Neural crest cell (in vitro differentiated cells): ENCODE measurements around the gene TTLL11. TPM values are rescaled to one million over a fixed set of nuclear protein-coding genes. Genes with fewer than 3 reads are reported as not detected.

Source experiments
- DNase-seq: peaks from one replicate; pipeline ENCODE4 v3.0.0; 2021; ENCODE audit warnings: low read depth, mixed read lengths, low spot score
- H3K27ac Mint-ChIP-seq: one replicate; pipeline ENCODE4 v1.8.0; 2021; ENCODE audit warnings: mild to moderate bottlenecking, mixed read lengths; ENCODE audit not compliant: unreplicated experiment
- H3K27me3 Mint-ChIP-seq: 2 replicates; pipeline ENCODE4 v1.8.0; 2021; ENCODE audit warnings: low read depth, mild to moderate bottlenecking, mixed read lengths
- H3K36me3 Mint-ChIP-seq: 2 replicates; pipeline ENCODE4 v1.8.0; 2021; ENCODE audit warnings: low read depth, mild to moderate bottlenecking, mixed read lengths
- H3K4me1 Mint-ChIP-seq: 2 replicates; pipeline ENCODE4 v1.8.0; 2021; ENCODE audit warnings: mixed read lengths
- H3K4me3 Mint-ChIP-seq: one replicate; pipeline ENCODE4 v1.8.0; 2021; ENCODE audit warnings: mild to moderate bottlenecking, mixed read lengths
- H3K9me3 Mint-ChIP-seq: 2 replicates; pipeline ENCODE4 v1.8.0; 2021; ENCODE audit warnings: mixed read lengths
- CTCF ChIP-seq: fragments of 200-600 bp; sonication (generic); conservative IDR thresholded peaks from 2 replicates; pipeline ENCODE4 v1.5.0; 2021; ENCODE audit warnings: antibody characterized with exemption, mild to moderate bottlenecking
- total RNA-seq: library from RNA; stranded (reverse); gene quantifications from 2 replicates; pipeline ENCODE4 v1.2.1, GENCODE V29; 2021

The TTLL11 gene
- total RNA-seq, 1 donor from 2014 or later = 9.1 TPM

DNA sequence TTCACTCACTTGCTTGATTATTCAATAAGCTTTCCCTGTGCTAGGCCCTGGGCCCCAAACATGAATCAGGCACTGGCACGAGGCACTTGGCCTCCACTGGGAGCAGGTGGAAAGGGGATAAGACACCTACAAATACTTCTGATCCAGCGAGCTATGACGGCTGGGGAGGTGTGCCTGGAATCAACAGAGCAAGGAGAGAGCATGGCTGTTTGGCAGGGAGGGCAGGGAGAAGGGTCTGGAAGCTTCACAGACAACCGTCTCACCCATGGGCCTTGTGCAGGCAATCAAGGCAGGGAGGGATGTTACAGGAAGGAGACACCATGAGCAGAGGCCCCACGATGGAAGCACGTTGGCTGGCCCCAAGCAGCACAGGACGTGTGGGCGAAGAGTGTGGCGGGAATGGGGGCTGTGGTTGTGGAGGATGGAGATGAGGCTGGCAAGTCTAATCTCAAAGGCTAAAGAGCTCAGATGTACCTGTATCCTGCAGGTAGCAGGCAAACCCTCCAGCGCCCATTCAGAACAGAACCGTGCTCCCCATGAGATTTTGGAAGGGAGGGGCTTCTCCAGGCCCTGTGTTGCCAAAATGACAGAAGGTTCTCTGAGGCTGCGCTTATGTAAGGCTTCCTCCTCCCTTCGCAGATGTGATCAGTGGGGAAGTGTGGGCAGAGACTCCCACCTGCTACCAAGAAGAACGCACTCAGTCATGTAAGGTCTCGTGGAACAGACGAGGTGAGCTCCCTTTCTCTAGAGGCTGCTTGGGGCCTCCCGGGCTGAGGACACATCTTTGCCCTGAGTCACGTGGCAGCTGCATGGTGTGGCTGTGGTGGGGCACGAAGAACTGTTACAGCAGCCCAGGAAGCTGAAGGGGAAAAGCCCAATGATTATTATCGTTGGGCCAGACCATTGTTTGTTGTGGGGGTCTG is 252.0 kb downstream of the TTLL11 start:
- Mint-ChIP-seq H3K9me3 (peaks cover 11% of the 10 kb centered on the region), H3K36me3 (peaks cover 12% of the 10 kb centered on the region), H3K27me3 (no peaks in the 10 kb centered on the region), H3K4me1 (no peaks in the 10 kb centered on the region), H3K27ac (no peak overlapping the region), H3K4me3 (no peak overlapping the region)
- TF ChIP-seq CTCF = no peak
- no peak for DNase-seq

DNA sequence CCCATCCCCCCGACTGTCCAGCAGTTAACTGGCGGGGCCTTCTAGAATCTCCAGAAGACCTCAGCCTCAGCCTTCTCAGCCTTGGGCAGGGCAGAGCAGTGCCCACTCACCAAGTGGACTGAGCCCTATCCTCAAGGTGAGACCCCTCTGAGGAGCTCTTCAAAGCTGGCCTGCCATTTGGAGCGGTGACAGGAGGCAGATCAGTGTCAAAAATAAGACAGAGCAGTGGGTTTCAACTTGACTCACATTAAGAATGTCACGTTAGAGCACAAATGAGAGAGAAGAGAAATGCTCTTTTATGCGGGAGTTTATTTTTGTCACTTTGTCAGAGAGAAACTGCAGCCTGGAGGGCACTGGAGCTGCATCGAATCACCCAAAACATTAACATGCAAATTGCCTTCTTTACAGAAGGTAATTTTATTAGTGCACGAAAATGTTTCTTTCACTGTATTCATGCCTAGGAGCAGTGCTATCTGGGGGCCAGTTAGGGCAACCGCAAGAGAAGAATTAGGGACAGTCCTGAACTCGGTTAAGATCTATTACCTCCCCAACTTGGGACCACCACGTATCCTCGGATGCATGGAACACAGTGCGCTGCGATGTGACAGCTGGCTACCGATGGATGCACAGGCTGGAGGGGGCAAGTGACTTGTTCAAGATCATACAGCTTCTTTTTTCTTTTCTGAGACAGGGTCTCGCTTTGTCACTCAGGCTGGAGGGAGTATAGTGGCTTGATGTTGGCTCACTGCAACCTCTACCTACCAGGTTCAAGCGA is 253.2 kb downstream of the TTLL11 start:
- TF ChIP-seq CTCF = no peak
- no peak overlapping the region for H3K4me3 Mint-ChIP-seq
- DNase-seq = no peak
- H3K36me3 Mint-ChIP-seq = peaks cover 9% of the 10 kb centered on the region
- peaks cover 7% of the 10 kb centered on the region for H3K9me3 Mint-ChIP-seq
- H3K27ac Mint-ChIP-seq = no peak overlapping the region
- no peaks in the 10 kb centered on the region for H3K4me1 Mint-ChIP-seq
- no peaks in the 10 kb centered on the region for H3K27me3 Mint-ChIP-seq

- no peaks in the 10 kb centered on the region for H3K4me1 Mint-ChIP-seq
- no peak overlapping the region for H3K27ac Mint-ChIP-seq
- H3K4me3 Mint-ChIP-seq = no peak overlapping the region
- DNase-seq = no peak
- no peak for TF ChIP-seq CTCF
- no peaks in the 10 kb centered on the region for H3K27me3 Mint-ChIP-seq
- H3K36me3 Mint-ChIP-seq = no peaks in the 10 kb centered on the region
- H3K9me3 Mint-ChIP-seq = no peaks in the 10 kb centered on the region
These were observed 254.1 kb downstream of the TTLL11 start for GRCh38 chr9:121838746-121839669.

GRCh38 chr9:121837113-121837961 is 255.8 kb downstream of the TTLL11 start:
- TF ChIP-seq CTCF = no peak
- no peaks in the 10 kb centered on the region for H3K4me1 Mint-ChIP-seq
- H3K36me3 Mint-ChIP-seq = no peaks in the 10 kb centered on the region
- DNase-seq = no peak
- H3K4me3 Mint-ChIP-seq = no peak overlapping the region
- no peak overlapping the region for H3K27ac Mint-ChIP-seq
- no peaks in the 10 kb centered on the region for H3K9me3 Mint-ChIP-seq
- no peaks in the 10 kb centered on the region for H3K27me3 Mint-ChIP-seq
